HG02840 (cell line): Measurements from ENCODE around the gene EXOSC1.
"Not testable (repeated sequence)": the region's sequence is repeated elsewhere in the genome, so short reads cannot be mapped to it uniquely, and the experiment has no call there.

Experiments
- ATAC-seq: cut with Tn5 transposase; IDR thresholded peaks from one replicate; pipeline ENCODE4 v1.9.1; 2021; ENCODE audit warnings: mild to moderate bottlenecking, moderate library complexity, moderate number of reproducible peaks; ENCODE audit not compliant: unreplicated experiment, low FRiP score

EXOSC1 gene

GRCh38 chr10:97412891-97413304 is 32.9 kb downstream of the EXOSC1 start:
- ATAC-seq, result no peak

GRCh38 chr10:97411406-97411805 is 34.4 kb downstream of the EXOSC1 start:
- no peak for ATAC-seq

GRCh38 chr10:97408496-97408992 is 37.3 kb downstream of the EXOSC1 start:
- ATAC-seq, result no peak

- no peak for ATAC-seq
Measured at GRCh38 chr10:97407952-97408248, 37.9 kb downstream of the EXOSC1 start.

GRCh38 chr10:97407211-97407951 is 38.4 kb downstream of the EXOSC1 start:
- ATAC-seq, result peak; percentile 78

- not testable (repeated sequence) for ATAC-seq
Measured at GRCh38 chr10:97406483-97406882, 39.3 kb downstream of the EXOSC1 start.

- ATAC-seq, result no peak
Measured at GRCh38 chr10:97406064-97406463, 39.7 kb downstream of the EXOSC1 start.

- ATAC-seq, result no peak
Measured at GRCh38 chr10:97404044-97404443, 41.8 kb downstream of the EXOSC1 start.

GRCh38 chr10:97401455-97401919 is 44.3 kb downstream of the EXOSC1 start:
- ATAC-seq, result no peak

- peak; percentile 97 for ATAC-seq
Measured at GRCh38 chr10:97400665-97401454, 44.9 kb downstream of the EXOSC1 start, which contains the start of gene RRP12. Gene RRP12, minus strand, starts transcription at chr10:97401340. Its CDS starts 109 bp downstream, at chr10:97401231.

- no peak for ATAC-seq
Measured at GRCh38 chr10:97399843-97400545, 45.8 kb downstream of the EXOSC1 start.

GRCh38 chr10:97396056-97396455 is 49.8 kb downstream of the EXOSC1 start:
- no peak for ATAC-seq

- no peak for ATAC-seq
Measured at GRCh38 chr10:97393034-97393573, 52.7 kb downstream of the EXOSC1 start.

GRCh38 chr10:97390091-97390490 is 55.7 kb downstream of the EXOSC1 start:
- no peak for ATAC-seq

GRCh38 chr10:97388152-97388551 is 57.7 kb downstream of the EXOSC1 start:
- no peak for ATAC-seq
